Measurements from ENCODE around the gene GRM5. TPM values are rescaled to one million over a fixed set of nuclear protein-coding genes. Genes with fewer than 3 reads are reported as not detected.
"Not testable (repeated sequence)": the region's sequence is repeated elsewhere in the genome, so short reads cannot be mapped to it uniquely, and the experiment has no call there.

GRM5 gene
- total and polyA plus RNA-seq, 2 donors from 2014 or later: 0.06 to 0.63 TPM

- Histone ChIP-seq H3K36me3 (ENCODE audit: control insufficient read depth in 2 of 3, insufficient read depth in 3 of 3, low read length in 3 of 3) (no peaks in the 10 kb centered on the region), H3K9ac (ENCODE audit: low read length in 3 of 3) (no peak overlapping the region), H3K27me3 (ENCODE audit: control insufficient read depth, insufficient read depth, low read length) (no peaks in the 10 kb centered on the region), H3K9me3 (ENCODE audit: control insufficient read depth in 2 of 3, insufficient read depth in 1 of 3, low read length in 3 of 3) (no peaks in the 10 kb centered on the region), H3K27ac (ENCODE audit: low read depth in 2 of 2, low read length in 2 of 2) (no peak overlapping the region), H3K4me1 (ENCODE audit: control insufficient read depth in 2 of 3, insufficient read depth in 2 of 3, low read depth in 1 of 3, low read length in 3 of 3) (no peaks in the 10 kb centered on the region), H3K4me3 (ENCODE audit: low read length in 3 of 3) (no peak overlapping the region)
- DNase-seq: no peak
- intact Hi-C loops (cut with DNase I): no loop called here
- no peak for FAIRE-seq
- TF ChIP-seq CTCF (IDR thresholded peaks at IDR 0.05; ENCODE audit: borderline replicate concordance, extremely low read depth, insufficient read depth): no peak
Observed at GRCh38 chr11:88849368-88849767, 216.4 kb downstream of the GRM5 start.

- H3K27me3 ChIP-seq (ENCODE audit: control insufficient read depth, insufficient read depth, low read length); H3K9me3 ChIP-seq (ENCODE audit: control insufficient read depth in 2 of 3, insufficient read depth in 1 of 3, low read length in 3 of 3); intact Hi-C loops (cut with DNase I); H3K4me1 ChIP-seq (ENCODE audit: control insufficient read depth in 2 of 3, insufficient read depth in 2 of 3, low read depth in 1 of 3, low read length in 3 of 3); H3K27ac ChIP-seq (ENCODE audit: low read depth in 2 of 2, low read length in 2 of 2); H3K4me3 ChIP-seq (ENCODE audit: low read length in 3 of 3); FAIRE-seq; H3K36me3 ChIP-seq (ENCODE audit: control insufficient read depth in 2 of 3, insufficient read depth in 3 of 3, low read length in 3 of 3); H3K9ac ChIP-seq (ENCODE audit: low read length in 3 of 3); DNase-seq: not testable (repeated sequence)
Observed at GRCh38 chr11:88846266-88846665, 219.5 kb downstream of the GRM5 start.

- H3K9ac ChIP-seq (ENCODE audit: low read length in 3 of 3); H3K9me3 ChIP-seq (ENCODE audit: control insufficient read depth in 2 of 3, insufficient read depth in 1 of 3, low read length in 3 of 3); intact Hi-C loops (cut with DNase I); DNase-seq; FAIRE-seq; H3K4me1 ChIP-seq (ENCODE audit: control insufficient read depth in 2 of 3, insufficient read depth in 2 of 3, low read depth in 1 of 3, low read length in 3 of 3); H3K27me3 ChIP-seq (ENCODE audit: control insufficient read depth, insufficient read depth, low read length); H3K27ac ChIP-seq (ENCODE audit: low read depth in 2 of 2, low read length in 2 of 2); H3K36me3 ChIP-seq (ENCODE audit: control insufficient read depth in 2 of 3, insufficient read depth in 3 of 3, low read length in 3 of 3); H3K4me3 ChIP-seq (ENCODE audit: low read length in 3 of 3): not testable (repeated sequence)
Observed at GRCh38 chr11:88844941-88845340, 220.8 kb downstream of the GRM5 start.

GRCh38 chr11:88843766-88844426 lies 221.9 kb downstream of the GRM5 start:
- FAIRE-seq; H3K27ac ChIP-seq (ENCODE audit: low read depth in 2 of 2, low read length in 2 of 2); DNase-seq; H3K36me3 ChIP-seq (ENCODE audit: control insufficient read depth in 2 of 3, insufficient read depth in 3 of 3, low read length in 3 of 3); intact Hi-C loops (cut with DNase I); H3K4me3 ChIP-seq (ENCODE audit: low read length in 3 of 3); H3K9ac ChIP-seq (ENCODE audit: low read length in 3 of 3); H3K9me3 ChIP-seq (ENCODE audit: control insufficient read depth in 2 of 3, insufficient read depth in 1 of 3, low read length in 3 of 3); H3K4me1 ChIP-seq (ENCODE audit: control insufficient read depth in 2 of 3, insufficient read depth in 2 of 3, low read depth in 1 of 3, low read length in 3 of 3); H3K27me3 ChIP-seq (ENCODE audit: control insufficient read depth, insufficient read depth, low read length): not testable (repeated sequence)

- FAIRE-seq; H3K4me1 ChIP-seq (ENCODE audit: control insufficient read depth in 2 of 3, insufficient read depth in 2 of 3, low read depth in 1 of 3, low read length in 3 of 3); H3K27me3 ChIP-seq (ENCODE audit: control insufficient read depth, insufficient read depth, low read length): not testable (repeated sequence)
Observed at GRCh38 chr11:88838139-88838538, 227.6 kb downstream of the GRM5 start.

GRCh38 chr11:88835709-88836108 lies 230.1 kb downstream of the GRM5 start:
- H3K4me1 ChIP-seq (ENCODE audit: control insufficient read depth in 2 of 3, insufficient read depth in 2 of 3, low read depth in 1 of 3, low read length in 3 of 3); H3K9me3 ChIP-seq (ENCODE audit: control insufficient read depth in 2 of 3, insufficient read depth in 1 of 3, low read length in 3 of 3); FAIRE-seq; H3K36me3 ChIP-seq (ENCODE audit: control insufficient read depth in 2 of 3, insufficient read depth in 3 of 3, low read length in 3 of 3); H3K27me3 ChIP-seq (ENCODE audit: control insufficient read depth, insufficient read depth, low read length); H3K27ac ChIP-seq (ENCODE audit: low read depth in 2 of 2, low read length in 2 of 2); H3K9ac ChIP-seq (ENCODE audit: low read length in 3 of 3); H3K4me3 ChIP-seq (ENCODE audit: low read length in 3 of 3); intact Hi-C loops (cut with DNase I); DNase-seq: not testable (repeated sequence)

More at GRCh38 chr11:88838139-88838538, 227.6 kb downstream of the GRM5 start:
- intact Hi-C loops (cut with DNase I); H3K4me3 ChIP-seq (ENCODE audit: low read length in 3 of 3); H3K36me3 ChIP-seq (ENCODE audit: control insufficient read depth in 2 of 3, insufficient read depth in 3 of 3, low read length in 3 of 3); H3K9me3 ChIP-seq (ENCODE audit: control insufficient read depth in 2 of 3, insufficient read depth in 1 of 3, low read length in 3 of 3); DNase-seq; H3K27ac ChIP-seq (ENCODE audit: low read depth in 2 of 2, low read length in 2 of 2); H3K9ac ChIP-seq (ENCODE audit: low read length in 3 of 3): not testable (repeated sequence)

Measured in kidney (tissue), 14 donors.